HUDEP-2 (cell line): Measurements from ENCODE around the gene CACNG5.
A peak's percentile ranks its signal among the peaks of the same experiment; 100 is the strongest.

Source experiments
- DNase-seq, 76 experiments: peaks; one replicate each; lab custom pipeline; 2025; ENCODE audit not compliant: unreplicated experiment in 76 of 76; lab: John Stamatoyannopoulos, UW

CACNG5 gene

DNA sequence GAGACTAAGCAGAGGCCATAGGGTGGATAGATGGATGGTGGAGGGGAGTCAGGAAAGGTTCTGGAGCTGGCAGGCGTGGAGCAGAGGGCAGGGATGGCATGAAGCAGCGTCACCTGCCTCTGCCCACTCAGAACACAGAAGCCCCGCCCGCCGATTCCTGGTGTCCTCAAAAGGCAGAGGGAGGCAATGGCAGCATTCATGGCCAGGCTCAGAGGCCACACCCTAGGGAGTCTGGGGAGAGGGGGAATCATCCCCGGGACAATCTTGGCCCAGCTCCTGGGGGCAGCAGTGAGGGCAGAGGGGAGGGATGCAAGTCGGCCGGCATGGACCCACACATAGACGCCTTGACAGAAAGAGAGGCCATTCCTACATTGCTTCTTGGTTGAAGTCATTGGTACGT, 68.9 kb downstream of the CACNG5 start:
- DNase-seq, result no peak

GRCh38 chr17:66904760-66905624, 70.1 kb downstream of the CACNG5 start:
- DNase-seq, result no peak

GRCh38 chr17:66906321-66907278, 71.7 kb downstream of the CACNG5 start:
- peak in 72 of 76 experiments; percentile 4 to 84 (median 58) for DNase-seq

DNA sequence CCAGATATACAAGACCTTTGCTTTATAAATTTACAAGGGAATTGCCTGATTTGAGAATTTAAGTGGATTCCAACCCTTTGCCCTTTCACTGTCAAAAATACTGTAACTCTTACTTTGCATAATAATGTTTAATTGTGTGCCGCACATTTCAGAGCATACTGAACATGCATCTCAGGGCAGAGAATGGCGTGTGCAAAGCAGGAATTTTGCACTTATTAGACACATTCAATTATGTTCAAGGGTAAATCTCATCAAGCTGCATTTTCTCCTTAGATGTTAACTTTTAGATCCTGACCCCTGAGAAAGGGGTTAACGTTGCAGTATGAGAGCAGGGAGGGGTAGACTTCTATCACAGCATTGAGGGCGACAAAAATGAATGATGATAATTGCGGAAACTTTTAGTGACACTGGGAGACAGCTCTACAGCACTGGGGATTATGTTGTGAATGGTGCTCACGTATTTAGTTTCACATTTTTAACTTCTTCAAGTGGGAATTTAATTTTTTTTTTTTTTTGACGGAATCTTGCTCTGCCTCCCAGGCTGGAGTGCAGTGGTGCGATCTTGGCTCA, 75.0 kb downstream of the CACNG5 start:
- no peak for DNase-seq

DNA sequence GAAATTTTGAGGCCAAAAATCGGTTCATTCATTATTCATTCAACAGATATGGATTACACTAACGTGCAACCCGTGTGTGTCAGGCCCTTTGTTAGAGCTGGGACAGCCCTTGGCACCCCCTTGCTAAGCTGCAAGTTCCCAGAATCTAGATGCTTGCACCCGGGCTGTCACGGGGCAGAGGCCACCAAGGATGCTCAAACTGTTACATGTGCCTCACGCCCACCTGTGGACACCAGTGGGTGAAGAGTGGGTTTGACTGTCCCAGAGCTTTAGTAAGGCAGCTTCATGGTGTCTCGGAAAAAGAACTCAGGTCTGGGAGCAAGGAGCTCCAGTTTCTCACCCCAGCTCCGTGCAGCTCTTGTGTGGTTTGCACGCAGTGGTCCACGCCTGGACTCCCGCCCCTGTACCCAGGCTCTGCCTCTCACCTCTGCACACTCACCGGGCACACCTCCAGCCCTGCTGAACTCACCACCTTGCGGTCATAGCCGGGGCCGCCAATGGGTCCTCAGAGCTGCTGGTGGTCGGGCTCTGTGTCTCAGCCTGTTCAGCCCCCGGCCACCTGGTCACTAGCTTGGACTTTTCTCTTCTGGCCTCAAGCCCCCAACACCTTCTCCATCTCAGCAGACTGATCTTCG, 75.9 kb downstream of the CACNG5 start:
- DNase-seq, result no peak

DNA sequence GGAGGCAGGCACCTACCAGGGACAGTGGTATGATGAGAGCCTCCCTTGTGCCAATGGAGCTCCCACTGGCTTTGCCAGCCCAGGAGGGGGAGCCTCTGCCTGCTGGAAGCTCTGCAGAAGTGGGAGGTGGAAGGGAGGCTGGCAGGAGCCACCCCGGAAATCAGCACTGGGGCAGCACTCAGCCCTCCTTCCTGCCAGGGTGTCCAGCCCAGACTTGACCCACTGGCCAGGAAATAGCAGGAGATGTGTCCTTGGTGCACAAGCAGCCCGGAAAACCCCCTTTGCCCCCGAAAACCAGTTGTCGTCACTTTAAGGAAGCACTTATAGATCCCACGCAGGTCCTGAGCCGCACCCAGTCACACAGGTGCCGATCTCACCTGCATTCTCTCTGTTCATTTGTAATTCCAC, 80.3 kb downstream of the CACNG5 start:
- peak in 2 of 76 experiments; percentile 1 to 2 for DNase-seq

- no peak for DNase-seq
Measured at GRCh38 chr17:66915792-66916191, 80.9 kb downstream of the CACNG5 start.

- no peak for DNase-seq
Measured at GRCh38 chr17:66916946-66917345, 82.0 kb downstream of the CACNG5 start.

DNA sequence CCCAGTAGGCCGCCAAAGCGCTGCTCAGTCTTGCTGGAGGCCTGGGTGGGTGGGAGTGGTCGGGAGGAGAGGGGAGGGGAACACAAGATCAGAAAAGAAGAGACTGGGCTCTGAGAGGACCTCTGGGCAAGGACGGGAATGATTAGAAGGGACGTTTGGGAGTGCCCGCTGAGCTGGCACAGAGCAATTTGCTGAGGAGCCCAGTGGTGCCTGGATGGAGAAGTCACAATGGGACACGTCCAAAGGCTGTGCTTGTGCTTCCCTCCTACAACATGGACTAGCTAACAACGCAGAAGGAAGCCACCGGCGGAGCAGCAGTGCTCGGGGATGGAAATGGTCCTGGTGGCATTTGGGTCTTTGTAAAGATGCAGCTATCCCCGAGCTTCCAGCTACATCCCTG, 84.0 kb downstream of the CACNG5 start:
- DNase-seq, result no peak

- DNase-seq, result no peak
Measured at GRCh38 chr17:66920435-66920834, 85.5 kb downstream of the CACNG5 start.

- DNase-seq, result no peak
Measured at GRCh38 chr17:66920950-66921349, 86.0 kb downstream of the CACNG5 start.

DNA sequence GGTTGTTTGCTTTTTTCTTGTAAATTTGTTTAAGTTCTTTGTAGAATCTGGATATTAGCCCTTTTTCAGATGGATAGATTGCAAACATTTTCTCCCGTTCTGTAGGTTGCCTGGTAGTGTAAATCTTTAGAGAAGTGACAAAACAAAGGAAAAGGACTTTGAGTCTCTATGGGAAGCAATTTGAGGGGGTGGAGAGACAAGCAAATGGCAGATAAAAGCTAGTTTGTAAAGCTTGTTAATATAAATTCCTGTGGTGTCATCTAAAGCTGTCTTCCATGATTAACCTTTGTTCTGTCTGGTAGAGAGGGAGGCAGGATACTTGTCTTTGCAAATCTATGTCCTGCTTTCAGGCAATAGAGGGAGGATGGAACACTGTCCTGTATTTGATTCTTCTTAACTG, 89.0 kb downstream of the CACNG5 start:
- no peak for DNase-seq

DNA sequence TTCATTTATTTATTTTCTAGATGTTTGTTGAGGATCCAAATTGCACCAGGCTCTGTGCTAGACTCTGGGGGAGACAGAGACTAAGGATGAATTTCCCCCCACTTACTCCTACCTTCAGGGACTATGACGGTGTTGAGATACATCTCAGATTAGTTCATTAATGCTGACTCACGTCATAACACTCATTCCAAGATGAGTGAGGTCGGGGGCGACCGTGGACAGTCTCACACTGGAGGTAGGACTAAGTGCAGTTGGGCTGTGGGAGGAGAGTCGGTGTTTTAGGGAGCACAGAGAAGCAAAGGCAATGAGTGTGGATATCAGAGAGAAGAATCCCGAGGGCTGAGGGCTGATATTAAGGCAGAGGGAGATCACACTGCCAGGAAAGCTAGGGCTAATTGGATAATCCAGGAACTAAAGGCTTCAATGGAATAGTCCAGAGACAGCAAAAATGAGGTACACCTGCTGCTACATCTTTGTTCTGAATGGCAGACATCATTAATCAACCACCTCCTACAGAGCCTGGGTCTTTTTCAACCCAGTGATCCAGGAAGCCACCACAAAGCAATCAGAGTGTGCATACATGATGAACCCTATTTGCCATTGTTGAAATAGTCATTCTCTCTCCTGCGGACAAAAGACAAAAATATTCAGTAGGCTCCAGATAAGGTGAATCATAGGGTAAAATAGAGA, 91.0 kb downstream of the CACNG5 start:
- DNase-seq, result no peak

DNA sequence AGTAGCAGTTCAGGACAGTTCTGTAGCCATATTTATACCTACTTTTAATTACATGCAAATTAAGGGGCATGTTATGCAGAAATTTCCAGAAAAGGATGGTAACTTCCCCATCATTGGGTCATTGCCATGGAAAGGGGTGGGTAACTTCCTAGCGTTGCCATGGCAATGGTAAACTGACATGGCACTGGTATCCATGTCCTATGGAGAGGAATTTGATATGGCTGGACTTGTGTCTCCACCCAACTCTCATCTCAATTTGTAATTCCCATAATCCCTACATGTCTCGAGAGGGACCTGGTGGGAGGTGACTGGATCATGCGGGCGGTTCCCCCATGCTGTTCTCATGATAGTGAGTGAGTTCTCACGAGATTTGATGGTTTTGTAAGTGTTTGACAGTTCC, 94.0 kb downstream of the CACNG5 start:
- DNase-seq, result no peak

GRCh38 chr17:66929591-66929990, 94.7 kb downstream of the CACNG5 start:
- DNase-seq, result no peak

- peak in 3 of 76 experiments; percentile 5 to 21 (median 7) for DNase-seq
Measured at GRCh38 chr17:66930933-66931332, 96.0 kb downstream of the CACNG5 start.

- no peak for DNase-seq
Measured at GRCh38 chr17:66932311-66932710, 97.4 kb downstream of the CACNG5 start.

GRCh38 chr17:66934040-66934439, 99.1 kb downstream of the CACNG5 start:
- no peak for DNase-seq
